ENCODE data around the gene MBNL3. TPM values are rescaled to one million over a fixed set of nuclear protein-coding genes. Genes with fewer than 3 reads are reported as not detected.

MBNL3 gene
- total RNA-seq, 1 donor from 2014 or later, result 7.7 TPM

DNA sequence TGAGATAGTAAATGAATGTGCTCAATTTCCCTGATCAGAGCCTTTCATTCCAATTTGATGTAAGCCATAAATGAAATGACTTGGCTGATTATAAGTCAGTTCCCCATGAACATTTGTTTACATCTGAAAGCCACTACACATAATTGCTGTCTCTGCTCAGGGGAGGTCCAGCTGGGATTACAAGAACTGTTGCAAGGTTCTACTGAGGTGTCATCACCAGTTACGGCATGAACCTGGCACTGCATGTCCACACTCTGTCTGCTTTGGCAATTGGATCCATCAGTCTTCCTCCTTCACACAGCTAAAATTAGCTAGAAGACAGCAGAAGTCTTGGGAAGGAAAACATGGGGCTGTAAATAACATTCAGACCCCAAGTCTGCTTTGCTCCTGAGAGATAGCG is 12.8 kb upstream of the MBNL3 start:
- DNase-seq (ENCODE audit: extremely low spot score, unreplicated experiment), result no peak
- Mint-ChIP-seq H3K9me3 (ENCODE audit: unreplicated experiment) (no peaks in the 10 kb centered on the region), H3K36me3 (ENCODE audit: unreplicated experiment) (no peaks in the 10 kb centered on the region), H3K27me3 (ENCODE audit: unreplicated experiment) (peaks cover 40% of the 10 kb centered on the region), H3K4me3 (ENCODE audit: unreplicated experiment) (no peak overlapping the region), H3K27ac (ENCODE audit: unreplicated experiment) (no peak overlapping the region), H3K4me1 (ENCODE audit: unreplicated experiment) (no peaks in the 10 kb centered on the region)
- TF ChIP-seq, protein P1, sequence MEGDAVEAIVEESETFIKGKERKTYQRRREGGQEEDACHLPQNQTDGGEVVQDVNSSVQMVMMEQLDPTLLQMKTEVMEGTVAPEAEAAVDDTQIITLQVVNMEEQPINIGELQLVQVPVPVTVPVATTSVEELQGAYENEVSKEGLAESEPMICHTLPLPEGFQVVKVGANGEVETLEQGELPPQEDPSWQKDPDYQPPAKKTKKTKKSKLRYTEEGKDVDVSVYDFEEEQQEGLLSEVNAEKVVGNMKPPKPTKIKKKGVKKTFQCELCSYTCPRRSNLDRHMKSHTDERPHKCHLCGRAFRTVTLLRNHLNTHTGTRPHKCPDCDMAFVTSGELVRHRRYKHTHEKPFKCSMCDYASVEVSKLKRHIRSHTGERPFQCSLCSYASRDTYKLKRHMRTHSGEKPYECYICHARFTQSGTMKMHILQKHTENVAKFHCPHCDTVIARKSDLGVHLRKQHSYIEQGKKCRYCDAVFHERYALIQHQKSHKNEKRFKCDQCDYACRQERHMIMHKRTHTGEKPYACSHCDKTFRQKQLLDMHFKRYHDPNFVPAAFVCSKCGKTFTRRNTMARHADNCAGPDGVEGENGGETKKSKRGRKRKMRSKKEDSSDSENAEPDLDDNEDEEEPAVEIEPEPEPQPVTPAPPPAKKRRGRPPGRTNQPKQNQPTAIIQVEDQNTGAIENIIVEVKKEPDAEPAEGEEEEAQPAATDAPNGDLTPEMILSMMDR (IDR thresholded peaks at IDR 0.05), result no peak

DNA sequence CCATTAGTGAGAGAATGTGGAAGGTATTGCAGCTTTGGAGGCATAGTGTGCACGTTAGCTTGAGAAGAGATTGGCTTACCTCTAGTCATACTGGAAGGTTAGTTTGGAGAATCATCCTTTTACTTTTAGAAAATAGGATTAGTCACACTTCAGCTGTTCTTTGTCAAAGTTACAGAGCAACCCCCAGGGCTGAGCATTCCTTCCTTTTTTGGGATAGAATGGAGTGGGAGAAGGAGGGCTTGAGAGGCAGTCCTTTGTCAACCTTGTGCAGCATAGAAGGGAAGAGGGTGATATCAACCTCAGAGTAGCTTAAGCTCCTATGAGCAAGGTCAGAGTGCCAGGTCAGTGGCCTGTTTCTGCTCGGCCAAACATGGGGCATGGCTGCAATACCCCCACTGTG is 8.6 kb upstream of the MBNL3 start:
- Mint-ChIP-seq H3K27me3 (ENCODE audit: unreplicated experiment) (peaks cover 54% of the 10 kb centered on the region), H3K4me1 (ENCODE audit: unreplicated experiment) (no peaks in the 10 kb centered on the region), H3K27ac (ENCODE audit: unreplicated experiment) (no peak overlapping the region), H3K36me3 (ENCODE audit: unreplicated experiment) (no peaks in the 10 kb centered on the region), H3K4me3 (ENCODE audit: unreplicated experiment) (no peak overlapping the region), H3K9me3 (ENCODE audit: unreplicated experiment) (no peaks in the 10 kb centered on the region)
- TF ChIP-seq, protein P1 (IDR thresholded peaks at IDR 0.05), result no peak
- DNase-seq (ENCODE audit: extremely low spot score, unreplicated experiment), result no peak

DNA sequence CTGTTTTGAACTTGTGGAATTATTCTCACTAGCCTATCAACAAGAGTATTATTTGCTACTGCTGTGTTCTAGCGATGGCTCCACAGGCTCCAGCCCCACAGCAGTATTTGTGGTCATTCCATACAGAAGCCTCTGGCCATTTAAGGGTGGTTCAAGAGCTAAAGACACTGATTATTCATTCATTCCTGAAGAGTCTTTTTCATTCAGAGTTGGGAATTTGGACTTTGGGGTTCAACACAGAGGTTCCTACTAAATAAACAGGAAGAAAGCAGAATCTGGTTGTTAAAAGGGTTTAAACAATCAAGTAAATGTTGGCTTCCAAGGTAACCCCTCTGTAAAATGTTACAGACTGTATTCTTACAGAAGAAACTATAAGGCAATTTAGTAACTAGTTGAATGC is 4.3 kb upstream of the MBNL3 start:
- Mint-ChIP-seq H3K36me3 (ENCODE audit: unreplicated experiment) (no peaks in the 10 kb centered on the region), H3K27ac (ENCODE audit: unreplicated experiment) (no peak overlapping the region), H3K4me3 (ENCODE audit: unreplicated experiment) (no peak overlapping the region), H3K4me1 (ENCODE audit: unreplicated experiment) (peaks cover 11% of the 10 kb centered on the region), H3K9me3 (ENCODE audit: unreplicated experiment) (no peaks in the 10 kb centered on the region), H3K27me3 (ENCODE audit: unreplicated experiment) (peaks cover 58% of the 10 kb centered on the region)
- TF ChIP-seq, protein P1 (IDR thresholded peaks at IDR 0.05), result no peak
- no peak for DNase-seq (ENCODE audit: extremely low spot score, unreplicated experiment)

DNA sequence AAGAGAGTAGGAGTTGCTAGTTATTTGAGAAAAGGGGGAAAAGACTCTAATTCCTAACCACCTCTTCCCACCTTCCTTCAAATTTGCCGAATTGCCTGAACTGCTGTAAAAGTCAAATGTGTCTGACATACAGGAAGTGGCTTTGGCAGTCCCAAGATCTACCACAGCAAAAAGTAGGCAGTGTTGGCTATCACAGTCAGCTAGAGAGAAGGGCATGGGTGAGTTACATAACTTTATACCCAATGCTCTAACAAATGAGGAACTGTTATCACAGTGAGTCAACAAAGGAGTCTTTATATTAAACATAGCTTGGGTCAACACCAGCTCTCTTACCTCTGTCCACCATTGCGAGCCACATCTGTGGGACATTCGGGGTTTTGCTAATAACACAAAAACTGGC is 2.4 kb upstream of the MBNL3 start:
- H3K4me3 Mint-ChIP-seq (ENCODE audit: unreplicated experiment), result no peak overlapping the region
- H3K36me3 Mint-ChIP-seq (ENCODE audit: unreplicated experiment), result no peaks in the 10 kb centered on the region
- DNase-seq (ENCODE audit: extremely low spot score, unreplicated experiment), result no peak
- peaks cover 16% of the 10 kb centered on the region for H3K4me1 Mint-ChIP-seq (ENCODE audit: unreplicated experiment)
- H3K9me3 Mint-ChIP-seq (ENCODE audit: unreplicated experiment), result no peaks in the 10 kb centered on the region
- TF ChIP-seq, protein P1 (IDR thresholded peaks at IDR 0.05), result no peak
- no peak overlapping the region for H3K27ac Mint-ChIP-seq (ENCODE audit: unreplicated experiment)
- H3K27me3 Mint-ChIP-seq (ENCODE audit: unreplicated experiment), result peaks cover 40% of the 10 kb centered on the region

DNA sequence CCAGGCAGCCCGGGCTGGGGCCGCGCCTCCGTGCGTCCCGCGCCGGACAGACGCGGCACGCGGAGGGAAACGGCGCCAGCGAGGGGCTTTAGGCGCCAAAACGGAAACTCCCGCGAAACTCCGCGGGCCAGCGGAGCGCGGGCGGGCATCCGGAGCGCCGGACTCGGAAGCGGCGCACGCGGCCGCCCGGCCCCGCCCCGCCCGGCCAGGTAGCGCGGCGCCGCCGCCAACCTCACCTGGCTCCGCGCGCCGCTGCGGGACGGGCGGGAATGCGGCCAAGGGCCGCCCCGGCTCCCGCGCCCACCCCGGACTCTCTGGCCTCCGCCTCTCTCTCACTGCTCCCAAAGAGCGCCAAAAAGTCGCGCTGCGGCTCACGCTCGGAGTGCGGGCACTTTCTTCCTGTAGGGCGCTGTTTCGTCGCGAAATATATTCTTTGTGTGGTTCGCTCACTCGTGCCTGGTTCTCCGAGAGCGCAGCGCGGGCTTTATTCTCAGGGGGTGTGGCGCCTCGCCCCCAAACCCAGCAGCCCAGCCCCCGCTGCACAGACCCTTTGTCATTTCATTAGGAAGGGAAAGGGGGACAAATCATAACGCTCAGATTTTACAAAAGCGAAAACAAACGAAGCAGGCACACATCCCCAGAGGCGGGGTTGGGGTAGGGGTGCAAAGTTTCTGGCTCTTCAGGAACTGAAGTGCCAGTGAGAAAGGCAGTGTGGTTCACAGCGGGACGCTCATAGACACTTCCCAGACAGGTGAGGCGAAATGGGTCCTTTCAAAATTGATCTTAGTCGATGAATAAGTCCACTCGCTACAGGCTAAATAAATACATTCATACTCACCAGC is 961 bp upstream of the MBNL3 start:
- no peak for DNase-seq (ENCODE audit: extremely low spot score, unreplicated experiment)
- no peaks in the 10 kb centered on the region for H3K9me3 Mint-ChIP-seq (ENCODE audit: unreplicated experiment)
- H3K36me3 Mint-ChIP-seq (ENCODE audit: unreplicated experiment), result no peaks in the 10 kb centered on the region
- H3K4me1 Mint-ChIP-seq (ENCODE audit: unreplicated experiment), result peaks cover 16% of the 10 kb centered on the region
- TF ChIP-seq, protein P1 (IDR thresholded peaks at IDR 0.05), result peak; percentile 7
- H3K4me3 Mint-ChIP-seq (ENCODE audit: unreplicated experiment), result peak overlapping the region; percentile 88
- H3K27ac Mint-ChIP-seq (ENCODE audit: unreplicated experiment), result peak overlapping the region; percentile 23
- peaks cover 34% of the 10 kb centered on the region for H3K27me3 Mint-ChIP-seq (ENCODE audit: unreplicated experiment)

Data from osteocyte (in vitro differentiated cells).